ES-I3 (cell line): ENCODE measurements around the gene KLHL42.

Experiments used
- H3K36me3 ChIP-seq: 2 replicates; pipeline ENCODE4 v1.6.1; 2013; ENCODE audit warnings: mild to moderate bottlenecking, low read length, control low read depth, moderate library complexity; ENCODE audit not compliant: insufficient read depth
- H3K4me1 ChIP-seq: 2 replicates; pipeline ENCODE4 v1.6.1; 2013; ENCODE audit warnings: mild to moderate bottlenecking, control low read depth, low read length; ENCODE audit not compliant: insufficient read depth
- H3K9ac ChIP-seq: 2 replicates; pipeline ENCODE4 v1.6.1; 2013; ENCODE audit warnings: low read depth, mild to moderate bottlenecking, low read length, moderate library complexity
- H3K9me3 ChIP-seq: 2 replicates; pipeline ENCODE4 v1.6.1; 2013; ENCODE audit warnings: mild to moderate bottlenecking, low read length, moderate library complexity; ENCODE audit not compliant: control insufficient read depth, insufficient read depth

KLHL42 gene

DNA sequence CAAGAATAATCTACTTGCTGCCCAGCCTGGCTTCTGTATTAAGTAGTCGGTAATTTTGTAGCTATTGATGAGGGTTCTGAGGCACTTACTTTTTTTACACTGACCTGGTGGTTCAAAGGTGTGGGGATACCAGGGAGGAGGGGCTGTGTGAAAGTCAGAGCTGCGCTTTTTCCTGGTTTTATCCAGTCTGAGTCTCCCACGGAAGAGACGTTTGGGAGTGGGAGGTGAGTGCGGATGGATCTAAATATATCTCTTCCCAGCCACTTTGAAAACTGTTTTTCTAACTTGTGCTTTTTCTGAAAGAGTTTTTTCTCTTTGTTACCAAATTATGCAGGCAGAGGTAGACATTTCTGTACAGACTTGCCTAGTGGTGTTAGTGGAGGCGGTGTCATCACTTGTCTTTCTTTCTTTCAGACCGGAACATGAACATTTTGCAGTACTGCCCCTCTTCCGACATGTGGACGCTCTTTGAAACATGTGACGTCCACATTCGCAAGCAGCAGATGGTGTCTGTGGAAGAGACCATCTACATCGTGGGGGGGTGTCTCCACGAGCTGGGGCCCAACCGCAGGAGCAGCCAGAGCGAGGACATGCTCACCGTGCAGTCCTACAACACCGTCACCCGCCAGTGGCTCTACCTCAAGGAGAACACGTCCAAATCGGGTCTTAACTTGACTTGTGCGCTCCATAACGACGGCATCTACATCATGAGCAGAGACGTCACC lies 17.4 kb downstream of the KLHL42 start:
- Histone ChIP-seq H3K9ac (no peak overlapping the region), H3K36me3 (peaks cover 22% of the 10 kb centered on the region), H3K9me3 (no peaks in the 10 kb centered on the region), H3K4me1 (no peaks in the 10 kb centered on the region)

GRCh38 chr12:27800819-27801218 lies 20.8 kb downstream of the KLHL42 start:
- H3K9ac ChIP-seq, result no peak overlapping the region
- no peaks in the 10 kb centered on the region for H3K4me1 ChIP-seq
- no peaks in the 10 kb centered on the region for H3K9me3 ChIP-seq
- peaks cover 8% of the 10 kb centered on the region for H3K36me3 ChIP-seq

DNA sequence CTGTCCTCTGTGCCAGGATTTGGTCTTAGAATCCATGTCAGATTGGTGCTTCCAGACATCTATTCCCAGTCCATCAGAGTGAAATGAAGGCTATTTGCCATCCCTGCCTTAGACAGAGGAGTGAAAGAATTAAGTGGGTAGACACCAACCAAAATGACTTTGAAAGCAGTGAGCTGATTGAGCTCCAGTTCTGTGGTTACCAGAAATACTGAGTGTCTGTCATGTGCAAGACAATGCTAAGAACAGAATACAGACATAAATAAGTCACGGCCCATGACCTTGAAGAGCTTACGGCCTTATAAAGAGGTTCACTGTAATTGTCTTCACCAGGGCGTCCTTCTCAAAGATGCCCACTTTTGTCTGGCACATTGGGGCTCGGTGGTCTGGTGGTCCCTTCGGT lies 21.6 kb downstream of the KLHL42 start:
- no peak overlapping the region for H3K9ac ChIP-seq
- no peaks in the 10 kb centered on the region for H3K9me3 ChIP-seq
- H3K36me3 ChIP-seq, result peaks cover 8% of the 10 kb centered on the region
- no peaks in the 10 kb centered on the region for H3K4me1 ChIP-seq

- Histone ChIP-seq H3K36me3 (peaks cover under 1% of the 10 kb centered on the region; the same call in 1 of the 2 replicates), H3K9me3 (no peaks in the 10 kb centered on the region), H3K4me1 (peaks cover 5% of the 10 kb centered on the region; the same call in 1 of the 2 replicates), H3K9ac (no peak overlapping the region)
Observed at GRCh38 chr12:27802511-27802910, 22.5 kb downstream of the KLHL42 start.

GRCh38 chr12:27802936-27803335 lies 22.9 kb downstream of the KLHL42 start:
- Histone ChIP-seq H3K4me1 (peaks cover 6% of the 10 kb centered on the region; the same call in 1 of the 2 replicates), H3K9ac (no peak overlapping the region), H3K36me3 (no peaks in the 10 kb centered on the region; the same call in 1 of the 2 replicates), H3K9me3 (no peaks in the 10 kb centered on the region)

GRCh38 chr12:27805238-27805637 lies 25.2 kb downstream of the KLHL42 start:
- H3K9ac ChIP-seq, result no peak overlapping the region
- peaks cover 6% of the 10 kb centered on the region; the same call in 1 of the 2 replicates for H3K4me1 ChIP-seq
- no peaks in the 10 kb centered on the region for H3K9me3 ChIP-seq
- H3K36me3 ChIP-seq, result no peaks in the 10 kb centered on the region

DNA sequence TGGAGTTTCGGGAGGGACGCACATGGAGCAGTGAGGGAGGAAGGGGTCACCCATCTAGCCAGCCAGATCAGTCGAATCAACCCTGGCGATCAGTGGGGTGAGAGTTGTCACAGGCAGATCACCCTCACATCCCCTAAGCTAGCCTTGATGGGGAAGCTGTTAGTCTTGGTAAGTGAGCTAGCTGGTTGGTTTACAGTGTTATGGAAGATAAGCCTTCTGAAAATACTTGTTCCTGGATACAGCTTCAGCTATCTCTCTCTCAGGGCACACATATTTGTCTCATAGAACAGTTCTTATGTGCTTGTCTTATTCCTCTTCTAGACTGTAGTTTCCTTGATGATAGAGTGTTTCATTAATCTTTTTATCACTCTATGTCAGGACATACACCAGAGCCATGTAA lies 26.2 kb downstream of the KLHL42 start:
- Histone ChIP-seq H3K4me1 (peaks cover 6% of the 10 kb centered on the region; the same call in 1 of the 2 replicates), H3K36me3 (no peaks in the 10 kb centered on the region), H3K9me3 (no peaks in the 10 kb centered on the region), H3K9ac (no peak overlapping the region)

- no peaks in the 10 kb centered on the region for H3K36me3 ChIP-seq
- no peak overlapping the region; the same call in 1 of the 2 replicates for H3K9ac ChIP-seq
- H3K4me1 ChIP-seq, result peaks cover 6% of the 10 kb centered on the region; the same call in 1 of the 2 replicates
- no peaks in the 10 kb centered on the region for H3K9me3 ChIP-seq
Observed at GRCh38 chr12:27807063-27807703, 27.1 kb downstream of the KLHL42 start.

- Histone ChIP-seq H3K4me1 (peaks cover 6% of the 10 kb centered on the region; the same call in 1 of the 2 replicates), H3K36me3 (no peaks in the 10 kb centered on the region), H3K9me3 (no peaks in the 10 kb centered on the region), H3K9ac (no peak overlapping the region)
Observed at GRCh38 chr12:27808841-27809240, 28.8 kb downstream of the KLHL42 start.

- Histone ChIP-seq H3K9me3 (no peaks in the 10 kb centered on the region), H3K9ac (no peak overlapping the region), H3K36me3 (no peaks in the 10 kb centered on the region), H3K4me1 (peaks cover 6% of the 10 kb centered on the region; the same call in 1 of the 2 replicates)
Observed at GRCh38 chr12:27810756-27811155, 30.7 kb downstream of the KLHL42 start.

DNA sequence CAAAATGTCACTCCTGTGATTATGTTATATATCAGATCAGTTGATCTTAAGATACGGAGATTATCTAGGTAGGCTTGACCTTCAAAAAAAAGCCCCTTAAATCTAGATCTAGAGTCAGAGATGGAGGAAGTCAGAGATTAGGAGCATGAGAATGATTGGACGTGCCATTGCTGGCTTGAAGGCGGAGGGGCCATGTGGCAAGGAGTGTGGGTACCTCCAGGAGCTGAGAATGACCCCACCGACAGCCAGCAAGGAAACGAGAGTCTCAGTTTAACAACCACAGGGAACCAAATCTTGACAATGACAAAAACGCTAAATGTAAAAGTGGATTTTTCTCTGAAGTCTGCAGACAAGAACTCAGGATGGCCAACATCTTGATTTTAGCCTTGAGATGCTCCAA lies 32.5 kb downstream of the KLHL42 start:
- Histone ChIP-seq H3K36me3 (no peaks in the 10 kb centered on the region), H3K9ac (no peak overlapping the region), H3K9me3 (no peaks in the 10 kb centered on the region), H3K4me1 (0 out of 2 replicates have a peak, but pooled peaks cover under 1% of the 10 kb centered on the region)

DNA sequence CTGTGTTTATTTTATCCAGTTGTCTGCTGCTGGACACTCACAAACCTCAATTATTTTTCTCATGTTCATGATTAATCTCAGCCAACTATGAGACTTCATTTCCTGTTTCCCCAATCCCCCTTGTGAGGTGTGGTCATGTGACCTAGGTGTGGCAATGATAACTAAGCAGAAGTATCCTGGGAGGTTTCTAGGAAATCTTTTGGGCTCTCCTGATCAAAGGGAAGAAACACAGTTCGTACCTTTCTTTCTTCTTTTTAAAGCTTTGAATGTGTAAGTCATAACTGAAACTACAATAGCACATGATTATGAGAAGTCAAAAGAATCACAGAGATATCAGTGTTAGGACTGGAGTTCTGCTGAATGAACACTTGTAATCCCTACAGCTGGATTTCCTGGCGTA lies 34.4 kb downstream of the KLHL42 start:
- H3K36me3 ChIP-seq, result no peaks in the 10 kb centered on the region
- H3K9me3 ChIP-seq, result no peaks in the 10 kb centered on the region; the same call in 1 of the 2 replicates
- no peaks in the 10 kb centered on the region for H3K4me1 ChIP-seq
- H3K9ac ChIP-seq, result no peak overlapping the region

GRCh38 chr12:27814851-27815591 lies 35.0 kb downstream of the KLHL42 start:
- Histone ChIP-seq H3K9ac (no peak overlapping the region), H3K36me3 (no peaks in the 10 kb centered on the region), H3K9me3 (no peaks in the 10 kb centered on the region; the same call in 1 of the 2 replicates), H3K4me1 (no peaks in the 10 kb centered on the region)

- Histone ChIP-seq H3K4me1 (peaks cover 6% of the 10 kb centered on the region; the same call in 1 of the 2 replicates), H3K9me3 (no peaks in the 10 kb centered on the region; the same call in 1 of the 2 replicates), H3K36me3 (no peaks in the 10 kb centered on the region), H3K9ac (no peak overlapping the region)
Observed at GRCh38 chr12:27817766-27818165, 37.7 kb downstream of the KLHL42 start.
